ENCODE measurements around the gene PTCD3.

The PTCD3 gene

GRCh38 chr2:86066915-86067314 is 39.1 kb upstream of the PTCD3 start:
- DNase-seq (ENCODE audit: insufficient read length, low spot score) (no peak), FAIRE-seq (no peak)
- no peak for TF ChIP-seq CTCF (IDR thresholded peaks at IDR 0.05; ENCODE audit: insufficient read depth, missing control alignments)

DNA sequence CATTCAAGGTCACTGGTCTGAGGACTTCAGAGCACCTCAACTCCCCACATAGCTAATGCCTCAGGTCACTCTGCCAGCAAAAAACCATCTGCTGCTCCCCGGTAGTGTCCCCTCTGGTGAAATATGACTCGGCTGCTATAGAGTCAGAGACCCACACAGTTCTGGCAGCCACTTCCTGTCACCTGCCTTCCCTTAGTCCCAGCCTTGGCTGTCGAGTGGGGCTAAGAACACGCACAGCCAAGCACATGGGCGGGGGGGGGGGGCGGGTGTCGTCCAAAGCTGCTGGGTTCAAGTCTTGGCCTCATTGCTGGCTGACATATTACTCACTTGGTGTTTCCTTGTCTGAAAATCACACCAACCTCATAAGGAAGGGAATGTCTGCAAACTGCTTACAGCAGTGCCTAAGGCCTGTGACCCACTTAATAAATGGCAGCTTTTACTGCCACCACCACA is 37.9 kb upstream of the PTCD3 start:
- no peak for TF ChIP-seq CTCF (IDR thresholded peaks at IDR 0.05; ENCODE audit: insufficient read depth, missing control alignments)

DNA sequence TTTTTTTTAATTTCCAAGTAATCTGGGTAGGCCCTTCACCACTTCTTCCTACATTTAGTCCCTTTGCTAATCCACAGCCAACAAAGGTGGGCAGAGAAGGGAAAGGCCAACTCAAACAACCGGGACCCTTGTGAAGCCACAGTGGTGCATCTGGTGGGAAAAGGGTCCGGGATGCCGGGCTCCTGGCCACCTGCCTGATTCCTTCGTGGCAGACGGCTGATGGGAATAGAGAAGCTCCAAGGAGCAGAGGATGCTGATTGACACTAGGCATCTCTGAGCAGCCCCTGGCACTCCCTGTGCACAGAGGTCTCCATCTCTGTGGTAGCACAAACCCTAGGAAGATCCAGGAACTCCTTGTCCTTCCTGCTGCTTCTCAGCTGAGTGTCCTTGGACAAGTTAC is 37.4 kb upstream of the PTCD3 start:
- FAIRE-seq (no peak), DNase-seq (ENCODE audit: insufficient read length, low spot score) (no peak)
- TF ChIP-seq CTCF (IDR thresholded peaks at IDR 0.05; ENCODE audit: insufficient read depth, missing control alignments), result no peak

More for the DNA sequence above, 37.9 kb upstream of the PTCD3 start:
- DNase-seq (ENCODE audit: insufficient read length, low spot score) (no peak), FAIRE-seq (no peak)

- no peak for TF ChIP-seq CTCF (IDR thresholded peaks at IDR 0.05; ENCODE audit: insufficient read depth, missing control alignments)
- no peak for DNase-seq (ENCODE audit: insufficient read length, low spot score)
- FAIRE-seq, result no peak
Measured at GRCh38 chr2:86069091-86069685, 36.8 kb upstream of the PTCD3 start.

DNA sequence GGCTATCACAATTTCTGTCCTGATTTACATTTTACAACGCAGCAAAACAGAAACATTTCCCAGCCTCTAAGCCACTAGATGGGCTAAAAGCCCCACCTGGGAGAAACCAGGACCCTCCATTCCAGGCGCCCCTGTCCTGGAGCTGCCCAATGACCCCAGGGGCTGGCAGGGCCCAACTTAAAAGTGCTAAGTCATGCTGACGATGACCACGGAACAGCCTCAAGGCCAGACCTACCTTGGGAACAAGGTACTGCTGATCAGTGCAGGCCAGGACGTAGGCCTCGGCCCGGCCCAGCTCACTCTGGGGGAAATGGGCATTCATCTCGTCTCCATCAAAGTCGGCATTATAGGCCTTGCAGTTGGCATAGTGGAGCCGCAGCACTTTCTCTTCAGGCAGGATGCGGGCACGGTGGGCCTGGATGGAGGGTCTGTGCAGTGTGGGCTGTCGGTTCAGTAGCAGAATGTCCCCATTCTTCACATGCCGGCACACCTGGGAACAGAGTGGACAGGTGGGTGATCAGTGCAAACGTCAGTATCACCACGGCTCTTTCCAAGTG is 36.2 kb upstream of the PTCD3 start:
- FAIRE-seq (no peak), DNase-seq (ENCODE audit: insufficient read length, low spot score) (no peak)
- no peak for TF ChIP-seq CTCF (IDR thresholded peaks at IDR 0.05; ENCODE audit: insufficient read depth, missing control alignments)

DNA sequence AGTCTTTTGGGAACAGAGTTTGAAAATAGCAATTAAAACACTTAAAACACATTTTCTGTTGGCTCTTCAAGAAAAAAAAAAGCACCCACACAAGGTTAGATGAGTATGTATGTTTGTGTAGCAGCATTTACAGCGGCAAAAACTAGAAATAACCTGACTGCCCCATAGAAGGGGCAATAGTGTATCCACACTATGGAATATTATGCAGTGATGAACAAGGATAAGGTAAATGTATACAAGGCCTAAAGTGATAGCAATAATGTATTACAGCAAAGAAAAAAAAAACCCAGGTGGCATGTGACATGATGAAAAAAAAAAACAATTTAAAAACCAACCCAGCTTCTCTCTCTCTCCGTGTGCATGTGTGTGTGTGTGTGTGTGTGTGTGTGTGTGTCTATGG is 35.2 kb upstream of the PTCD3 start:
- no peak for TF ChIP-seq CTCF (IDR thresholded peaks at IDR 0.05; ENCODE audit: insufficient read depth, missing control alignments)
- no peak for DNase-seq (ENCODE audit: insufficient read length, low spot score)
- FAIRE-seq, result no peak

DNA sequence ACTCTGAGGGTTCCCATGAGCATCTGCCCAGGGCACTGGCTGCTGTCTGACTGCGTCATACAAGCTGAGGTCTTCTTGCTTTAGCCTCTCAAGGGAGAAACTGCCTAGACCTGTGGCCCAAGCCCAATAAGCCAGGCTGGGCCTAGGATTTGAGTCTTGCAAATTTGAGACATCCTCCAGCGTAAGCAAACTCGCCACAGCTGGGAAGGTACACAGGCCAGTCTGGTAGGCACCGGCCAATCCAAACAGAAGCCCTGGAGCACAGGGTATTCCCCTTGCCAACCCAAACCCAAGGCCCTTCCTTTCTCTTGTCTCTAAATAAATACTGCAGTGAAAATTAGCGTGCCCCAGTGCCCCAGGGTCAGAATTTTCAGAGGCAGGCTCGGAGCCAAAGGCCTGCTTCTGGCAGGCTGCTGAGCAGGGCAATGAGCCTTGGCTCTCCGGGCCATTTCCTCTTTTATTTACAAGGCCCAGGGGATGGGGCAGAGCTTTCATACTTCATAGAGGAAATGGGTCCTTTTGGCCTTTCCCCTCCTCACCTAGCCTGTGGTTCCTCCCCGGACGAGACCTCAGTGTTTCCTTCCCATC is 33.7 kb upstream of the PTCD3 start:
- DNase-seq (ENCODE audit: insufficient read length, low spot score) (no peak), FAIRE-seq (no peak)
- TF ChIP-seq CTCF (IDR thresholded peaks at IDR 0.05; ENCODE audit: insufficient read depth, missing control alignments), result no peak

Measured in D721Med (cell line).